Memory B cell (primary cell): ENCODE results near the gene IL4I1.
A peak's percentile ranks its signal among the peaks of the same experiment; 100 is the strongest.

ENCODE experiments used
- ATAC-seq: fragments of 150-1000 bp; cut with Tn5 transposase; 2 replicates; pipeline ENCODE4 v1.10.0; 2021; ENCODE audit warnings: low read depth, mild to moderate bottlenecking, moderate library complexity
- DNase-seq, 2 donors: peaks; one replicate each; pipeline ENCODE4 v3.0.0; 2022; ENCODE audit warnings: low spot score in 2 of 2
- H3K27ac Mint-ChIP-seq: one replicate; pipeline ENCODE4 v1.8.0; 2022; ENCODE audit warnings: mild to moderate bottlenecking, moderate library complexity, mixed read lengths
- H3K27me3 Mint-ChIP-seq: one replicate; pipeline ENCODE4 v1.8.0; 2022; ENCODE audit warnings: mixed read lengths
- H3K36me3 Mint-ChIP-seq: one replicate; pipeline ENCODE4 v1.8.0; 2022; ENCODE audit warnings: mild to moderate bottlenecking, mixed read lengths
- H3K4me1 Mint-ChIP-seq: one replicate; pipeline ENCODE4 v1.8.0; 2022; ENCODE audit warnings: mixed read lengths
- H3K4me3 Mint-ChIP-seq: one replicate; pipeline ENCODE4 v1.8.0; 2022; ENCODE audit warnings: mild to moderate bottlenecking, moderate library complexity, mixed read lengths
- H3K9me3 Mint-ChIP-seq: one replicate; pipeline ENCODE4 v1.8.0; 2022; ENCODE audit warnings: mixed read lengths

Gene IL4I1

DNA sequence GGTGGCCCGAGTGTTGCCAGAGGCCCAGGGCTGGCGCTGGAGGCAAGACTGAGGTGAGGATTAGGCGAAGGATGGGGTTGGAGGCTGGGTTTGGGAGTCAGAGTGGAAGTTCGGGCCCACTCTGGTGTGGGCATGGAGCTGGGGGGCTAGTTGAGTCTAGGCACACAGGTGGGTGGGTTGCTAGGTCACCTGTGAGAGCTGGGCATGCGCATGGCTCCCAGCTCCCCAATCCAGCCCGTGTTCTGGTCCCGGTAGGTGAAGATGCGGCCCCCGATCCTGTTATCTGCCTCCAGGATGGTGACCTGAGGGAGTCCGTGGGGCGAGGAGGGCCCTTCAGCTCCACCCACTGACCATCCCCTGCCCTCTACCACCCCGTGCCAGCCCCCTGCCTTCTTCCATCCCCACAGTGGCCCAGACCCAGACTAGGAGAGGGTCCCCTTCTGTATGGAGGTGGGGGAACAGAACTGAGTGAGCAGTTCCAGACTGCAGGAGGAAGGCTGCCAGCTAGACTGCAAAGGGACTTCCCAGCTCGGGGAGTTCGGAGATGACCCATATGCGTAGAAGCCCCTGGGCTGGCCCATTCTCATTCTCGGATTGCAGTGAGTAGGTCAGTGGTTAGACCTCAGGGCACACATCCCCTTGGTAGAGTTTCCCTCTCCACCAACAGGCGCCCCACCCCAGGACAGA lies 1.7 kb downstream of the IL4I1 start:
- peaks cover 38% of the 10 kb centered on the region for H3K4me1 Mint-ChIP-seq
- H3K9me3 Mint-ChIP-seq = no peaks in the 10 kb centered on the region
- peaks cover 6% of the 10 kb centered on the region for H3K27me3 Mint-ChIP-seq
- no peaks in the 10 kb centered on the region for H3K36me3 Mint-ChIP-seq
- peak overlapping the region; percentile 98 for H3K27ac Mint-ChIP-seq
- ATAC-seq (no peak), DNase-seq (no peak)
- H3K4me3 Mint-ChIP-seq = no peak overlapping the region

DNA sequence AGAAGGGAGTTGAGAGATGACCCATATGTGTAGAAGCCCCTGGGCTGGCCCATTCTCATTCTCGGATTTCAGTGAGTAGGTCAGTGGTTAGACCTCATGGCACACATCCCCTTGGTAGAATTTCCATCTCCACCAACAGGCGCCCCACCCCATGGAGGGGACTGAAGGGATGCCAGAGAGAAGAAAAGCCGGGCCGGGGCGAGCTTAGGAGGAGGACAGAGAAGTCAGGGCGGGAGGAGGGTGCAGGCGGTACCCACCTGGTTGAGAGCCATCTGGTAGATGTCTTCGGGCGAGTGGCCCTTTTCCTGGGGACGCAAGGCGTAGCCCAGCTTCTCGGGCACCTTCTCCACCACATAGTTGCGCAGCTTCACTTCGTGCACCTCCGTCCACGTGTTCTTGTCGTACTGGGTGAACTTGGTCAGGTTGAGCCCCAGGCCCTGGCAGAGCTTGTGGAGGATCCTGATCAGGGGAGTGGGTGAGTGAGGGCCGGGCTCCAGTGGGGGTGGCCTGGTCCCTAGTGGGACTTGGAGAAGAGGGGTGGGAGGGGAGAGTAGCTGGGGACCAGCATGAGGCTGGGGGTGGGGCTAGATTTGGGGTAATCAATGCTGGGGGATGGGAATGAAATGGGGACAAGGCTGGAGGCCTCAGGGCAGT lies 2.5 kb downstream of the IL4I1 start:
- H3K27me3 Mint-ChIP-seq = peaks cover 6% of the 10 kb centered on the region
- no peak for DNase-seq
- no peak for ATAC-seq
- H3K4me1 Mint-ChIP-seq = peaks cover 38% of the 10 kb centered on the region
- no peak overlapping the region for H3K4me3 Mint-ChIP-seq
- peak overlapping the region; percentile 43 for H3K27ac Mint-ChIP-seq
- H3K36me3 Mint-ChIP-seq = no peaks in the 10 kb centered on the region
- H3K9me3 Mint-ChIP-seq = no peaks in the 10 kb centered on the region

DNA sequence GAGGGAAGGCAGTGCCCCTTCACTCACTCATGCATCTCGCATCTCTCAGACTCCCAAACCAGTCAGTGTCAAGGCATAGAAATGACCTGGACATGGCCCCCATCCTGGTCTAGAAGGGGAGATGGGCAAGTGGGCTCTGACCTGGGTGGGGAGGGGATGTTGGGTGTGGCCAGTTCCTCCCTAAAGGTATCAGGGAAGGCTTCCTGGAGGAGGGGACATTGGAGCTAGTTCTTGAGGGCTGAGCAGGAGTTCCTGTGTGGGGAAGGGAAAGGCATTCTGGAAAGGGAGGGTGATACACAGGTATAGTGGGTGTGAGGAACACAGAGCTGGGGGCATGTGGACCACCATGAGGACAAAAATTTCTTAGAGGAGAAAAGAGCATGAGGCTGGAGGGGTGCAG lies 4.0 kb downstream of the IL4I1 start:
- H3K36me3 Mint-ChIP-seq = no peaks in the 10 kb centered on the region
- ATAC-seq (no peak), DNase-seq (no peak)
- peak overlapping the region; percentile 74 for H3K27ac Mint-ChIP-seq
- H3K27me3 Mint-ChIP-seq = peaks cover 6% of the 10 kb centered on the region
- peaks cover 40% of the 10 kb centered on the region for H3K4me1 Mint-ChIP-seq
- no peaks in the 10 kb centered on the region for H3K9me3 Mint-ChIP-seq
- no peak overlapping the region for H3K4me3 Mint-ChIP-seq

DNA sequence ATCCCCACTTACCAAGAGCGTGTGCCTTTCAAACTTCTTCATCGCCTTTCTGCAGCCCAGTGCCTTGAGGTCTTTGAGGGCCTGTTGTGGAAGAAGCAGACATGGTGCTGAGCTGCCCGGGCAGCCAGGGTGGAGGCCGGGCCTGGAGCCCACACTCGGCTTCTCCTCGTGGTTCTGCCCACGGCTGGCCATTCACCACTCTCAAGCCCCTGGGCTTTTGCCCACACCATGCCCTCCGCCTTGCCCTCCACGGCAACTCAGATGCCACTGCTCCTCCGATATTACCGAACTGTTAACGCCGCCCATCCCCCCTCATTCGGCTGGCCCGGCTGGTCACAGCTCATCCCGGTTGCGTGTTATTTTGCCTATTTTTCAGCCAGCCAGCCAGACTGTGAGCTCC lies 5.3 kb downstream of the IL4I1 start:
- Mint-ChIP-seq H3K36me3 (no peaks in the 10 kb centered on the region), H3K27me3 (peaks cover 4% of the 10 kb centered on the region), H3K4me1 (peaks cover 27% of the 10 kb centered on the region), H3K9me3 (no peaks in the 10 kb centered on the region), H3K27ac (peak overlapping the region; percentile 28), H3K4me3 (peak overlapping the region; percentile 53)
- DNase-seq (no peak), ATAC-seq (no peak)

DNA sequence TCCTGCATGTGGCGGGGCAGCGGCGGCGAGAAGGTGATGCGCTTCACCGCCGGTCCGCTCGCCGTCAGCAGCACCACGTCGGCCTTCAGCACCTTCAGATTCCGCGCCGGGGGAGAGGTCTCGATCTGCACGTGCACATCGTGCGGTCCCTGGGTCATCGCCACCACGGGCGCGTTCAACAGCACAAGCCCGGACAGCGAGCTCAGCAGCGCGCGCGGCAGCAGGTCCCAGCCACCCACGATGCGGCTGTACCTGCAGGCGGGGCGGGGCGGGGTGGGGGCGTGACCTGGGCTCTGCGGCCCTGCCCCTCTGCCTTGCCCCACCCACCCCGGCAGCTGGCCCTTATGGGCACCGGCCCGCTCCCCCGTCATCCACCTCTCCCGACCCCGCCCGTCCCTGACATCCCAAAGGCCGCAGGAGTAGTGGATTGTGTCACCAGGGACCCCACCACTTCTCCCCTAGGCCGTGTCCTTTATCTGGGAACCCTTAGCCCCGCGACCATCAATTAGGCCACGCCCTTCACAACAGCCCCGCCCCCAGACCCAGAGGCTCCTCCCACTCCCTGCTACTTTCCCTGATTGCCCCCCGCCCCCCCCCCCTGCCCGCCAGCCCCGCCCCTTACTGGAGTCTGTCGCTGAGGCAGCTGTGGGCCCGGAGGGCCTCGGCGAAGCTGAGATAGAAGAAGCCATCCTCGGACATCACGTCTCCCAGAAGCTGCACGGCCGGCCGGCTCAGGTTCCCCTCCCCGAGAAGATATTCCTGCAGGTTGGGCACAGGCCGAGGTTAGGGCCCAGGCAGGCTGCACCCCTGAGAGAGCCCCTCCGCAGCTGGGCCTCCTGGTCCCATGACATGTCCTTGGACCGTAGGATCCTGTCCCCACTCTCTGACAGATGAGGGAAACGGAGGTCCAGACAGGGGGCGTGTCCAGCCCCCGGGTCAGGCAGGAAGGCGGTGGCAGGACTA lies 6.1 kb downstream of the IL4I1 start:
- ATAC-seq (peak; percentile 83), DNase-seq (peak; percentile 54 to 74)
- H3K27ac Mint-ChIP-seq = no peak overlapping the region

DNA sequence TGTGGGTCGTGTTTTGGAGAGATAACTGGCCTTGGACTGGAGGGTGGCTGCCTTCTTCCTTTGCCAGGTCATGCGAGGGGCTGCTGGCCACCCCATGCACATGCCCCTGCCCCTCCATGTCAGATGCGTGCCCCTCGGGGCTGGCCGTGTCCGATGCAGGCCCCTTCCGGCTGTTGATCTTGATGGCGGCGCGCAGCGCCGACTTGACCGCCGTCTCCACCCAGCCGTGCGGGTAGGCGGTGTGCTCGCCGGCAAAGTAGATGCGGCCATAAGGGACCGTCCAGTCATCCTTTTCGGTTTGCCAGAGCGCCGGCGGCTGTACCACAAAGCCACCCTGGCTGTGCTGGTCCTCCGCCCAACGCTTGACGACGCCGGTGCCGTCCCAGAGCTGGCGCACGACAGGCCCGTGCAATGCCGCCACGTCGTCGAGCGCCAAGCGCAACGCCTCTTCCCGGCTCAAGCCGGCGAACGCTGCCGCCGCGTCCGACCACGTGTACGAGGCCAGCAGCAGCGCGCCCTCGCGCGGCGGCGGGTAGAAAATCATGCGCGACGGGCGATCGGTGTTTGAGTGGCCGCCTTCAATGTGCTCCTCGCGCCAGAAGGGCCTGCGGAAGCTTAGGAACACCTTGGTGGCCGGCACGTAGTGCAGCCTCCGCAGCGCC lies 6.9 kb downstream of the IL4I1 start:
- peaks cover 4% of the 10 kb centered on the region for H3K27me3 Mint-ChIP-seq
- H3K36me3 Mint-ChIP-seq = peaks cover 2% of the 10 kb centered on the region
- no peak overlapping the region for H3K27ac Mint-ChIP-seq
- ATAC-seq (peak; percentile 75), DNase-seq (peak in 1 of 2 donors; percentile 73)
- H3K4me3 Mint-ChIP-seq = peak overlapping the region; percentile 72
- H3K4me1 Mint-ChIP-seq = peaks cover 15% of the 10 kb centered on the region
- no peaks in the 10 kb centered on the region for H3K9me3 Mint-ChIP-seq

More for the DNA sequence above, 6.1 kb downstream of the IL4I1 start:
- H3K27me3 Mint-ChIP-seq = peaks cover 4% of the 10 kb centered on the region
- H3K4me3 Mint-ChIP-seq = peak overlapping the region; percentile 72
- no peaks in the 10 kb centered on the region for H3K36me3 Mint-ChIP-seq
- H3K9me3 Mint-ChIP-seq = no peaks in the 10 kb centered on the region
- H3K4me1 Mint-ChIP-seq = peaks cover 20% of the 10 kb centered on the region

DNA sequence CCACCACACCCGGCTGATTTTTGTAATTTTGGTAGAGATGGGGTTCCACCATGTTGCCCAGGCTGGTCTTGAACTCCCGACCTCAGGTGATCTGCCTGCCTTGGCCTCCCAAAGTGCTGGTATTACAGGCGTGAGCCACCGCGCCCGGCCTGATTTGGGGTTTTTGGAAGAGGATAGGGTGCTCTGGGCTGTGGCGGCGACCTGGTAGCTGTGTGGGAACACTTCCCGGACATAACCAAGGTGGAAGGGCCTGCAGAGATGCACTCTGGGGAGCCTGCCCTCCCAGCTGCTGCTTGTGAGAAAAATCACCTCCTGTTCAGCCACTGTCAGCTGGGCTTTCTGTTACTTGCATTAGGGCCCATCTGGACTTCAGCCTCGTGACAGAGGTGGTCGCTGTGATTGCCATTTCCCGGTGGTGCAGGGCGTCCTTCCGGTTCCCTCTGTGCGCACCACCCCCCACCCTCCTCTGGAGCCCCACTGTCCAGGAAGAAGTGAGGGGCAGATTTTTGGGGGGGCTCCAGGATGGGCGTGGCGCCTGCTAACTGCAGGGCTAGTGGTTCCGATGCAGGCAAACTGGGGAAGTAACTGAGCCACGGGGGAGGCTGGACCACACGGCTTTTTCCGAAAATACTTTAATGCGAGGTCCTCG lies 7.5 kb downstream of the IL4I1 start:
- no peak overlapping the region for H3K27ac Mint-ChIP-seq
- DNase-seq = no peak
- H3K4me1 Mint-ChIP-seq = peaks cover 13% of the 10 kb centered on the region
- H3K4me3 Mint-ChIP-seq = peak overlapping the region; percentile 34
- H3K36me3 Mint-ChIP-seq = peaks cover 8% of the 10 kb centered on the region
- no peaks in the 10 kb centered on the region for H3K9me3 Mint-ChIP-seq
- peaks cover 2% of the 10 kb centered on the region for H3K27me3 Mint-ChIP-seq
- ATAC-seq = no peak

DNA sequence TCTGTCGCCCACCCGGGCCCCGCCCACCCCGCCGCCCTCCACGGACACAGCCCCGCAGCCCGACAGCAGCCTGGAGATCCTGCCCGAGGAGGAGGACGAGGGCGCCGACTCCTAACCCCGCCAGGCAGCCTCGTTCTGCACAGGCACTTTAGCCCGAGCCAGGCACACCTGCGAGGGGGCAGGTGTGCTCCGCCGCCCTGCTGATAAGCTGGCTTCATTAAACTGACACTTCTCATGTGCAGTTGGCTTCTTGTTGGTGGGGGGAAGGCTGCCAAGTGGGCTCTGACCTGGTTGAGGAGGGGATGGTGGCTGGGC lies 8.2 kb downstream of the IL4I1 start:
- H3K27ac Mint-ChIP-seq = no peak overlapping the region
- peak overlapping the region; percentile 44 for H3K4me3 Mint-ChIP-seq
- no peak for DNase-seq
- no peak for ATAC-seq
- H3K9me3 Mint-ChIP-seq = no peaks in the 10 kb centered on the region
- peaks cover 2% of the 10 kb centered on the region for H3K27me3 Mint-ChIP-seq
- H3K36me3 Mint-ChIP-seq = peaks cover 11% of the 10 kb centered on the region
- peaks cover 13% of the 10 kb centered on the region for H3K4me1 Mint-ChIP-seq

DNA sequence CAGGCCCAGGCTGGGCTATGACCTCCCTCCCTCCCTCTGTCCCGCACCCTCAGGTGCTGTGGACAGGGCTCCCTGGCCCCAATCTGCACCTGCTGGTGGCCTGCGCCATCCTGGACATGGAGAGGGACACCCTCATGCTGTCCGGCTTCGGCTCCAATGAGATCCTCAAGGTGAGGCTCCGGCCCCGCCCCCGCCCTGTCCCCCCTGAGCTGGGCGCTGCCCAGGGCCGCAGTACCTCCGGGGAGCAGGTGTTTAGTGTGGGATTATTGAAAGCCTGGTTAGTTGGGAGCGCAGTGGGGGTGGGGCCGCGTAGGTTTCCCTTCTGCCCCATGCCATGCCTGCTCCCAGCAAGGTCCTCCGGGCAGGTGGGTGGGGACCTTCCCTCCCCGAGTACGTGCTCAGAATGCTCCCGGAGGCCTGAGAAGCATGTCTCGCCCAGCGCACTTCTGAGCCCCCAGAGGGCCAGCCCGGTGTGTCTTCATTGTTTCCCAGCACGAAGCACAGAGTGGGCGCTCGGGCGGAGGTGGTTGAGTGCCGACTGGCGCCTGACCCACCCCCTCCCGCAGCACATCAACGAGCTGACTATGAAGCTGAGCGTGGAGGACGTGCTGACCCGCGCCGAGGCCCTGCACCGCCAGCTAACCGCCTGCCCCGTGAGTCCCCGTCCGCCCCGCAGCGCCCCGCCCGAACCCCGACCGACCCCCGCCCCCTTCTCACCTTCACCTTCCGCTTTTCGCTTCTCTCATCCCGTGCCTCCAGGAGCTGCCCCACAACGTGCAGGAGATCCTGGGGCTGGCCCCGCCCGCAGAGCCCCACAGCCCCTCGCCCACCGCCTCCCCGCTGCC lies 8.8 kb downstream of the IL4I1 start:
- Mint-ChIP-seq H3K27me3 (peaks cover 1% of the 10 kb centered on the region), H3K9me3 (no peaks in the 10 kb centered on the region), H3K4me1 (peaks cover 10% of the 10 kb centered on the region), H3K36me3 (peaks cover 16% of the 10 kb centered on the region), H3K4me3 (peak overlapping the region; percentile 8), H3K27ac (no peak overlapping the region)
- DNase-seq (no peak), ATAC-seq (no peak)

DNA sequence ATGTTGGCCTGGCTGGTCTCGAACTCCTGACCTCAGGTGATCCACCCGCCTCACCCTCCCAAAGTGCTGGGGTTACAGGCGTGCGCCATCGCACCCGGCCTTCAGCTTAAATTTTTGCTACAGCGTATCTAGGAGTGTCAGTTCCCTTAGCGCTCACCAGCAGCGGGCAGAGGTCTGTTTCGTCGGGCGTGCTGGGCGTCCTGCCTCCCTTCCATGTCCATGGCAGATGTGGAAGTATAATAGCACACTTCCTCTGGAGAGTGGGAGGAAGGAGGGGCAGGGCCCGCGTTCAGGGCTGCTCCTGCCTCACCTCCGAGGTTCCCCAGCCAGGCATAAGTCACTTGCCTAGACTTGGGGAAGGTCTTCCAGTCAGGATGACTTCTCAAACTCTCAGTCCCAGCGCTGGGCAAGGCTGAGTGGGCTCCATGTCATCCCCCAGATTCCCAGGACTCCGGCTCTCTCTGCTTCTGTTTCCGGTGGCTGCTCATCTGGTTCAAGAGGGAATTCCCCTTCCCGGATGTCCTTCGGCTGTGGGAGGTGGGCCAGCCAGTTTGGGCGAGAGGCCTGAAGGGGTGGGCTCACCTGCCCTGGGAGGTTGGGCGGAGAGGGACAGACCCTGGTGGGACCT lies 9.5 kb downstream of the IL4I1 start:
- ATAC-seq (no peak), DNase-seq (no peak)
- H3K36me3 Mint-ChIP-seq = peaks cover 18% of the 10 kb centered on the region
- H3K4me3 Mint-ChIP-seq = no peak overlapping the region
- no peaks in the 10 kb centered on the region for H3K9me3 Mint-ChIP-seq
- H3K27me3 Mint-ChIP-seq = no peaks in the 10 kb centered on the region
- H3K4me1 Mint-ChIP-seq = peaks cover 4% of the 10 kb centered on the region
- H3K27ac Mint-ChIP-seq = no peak overlapping the region

DNA sequence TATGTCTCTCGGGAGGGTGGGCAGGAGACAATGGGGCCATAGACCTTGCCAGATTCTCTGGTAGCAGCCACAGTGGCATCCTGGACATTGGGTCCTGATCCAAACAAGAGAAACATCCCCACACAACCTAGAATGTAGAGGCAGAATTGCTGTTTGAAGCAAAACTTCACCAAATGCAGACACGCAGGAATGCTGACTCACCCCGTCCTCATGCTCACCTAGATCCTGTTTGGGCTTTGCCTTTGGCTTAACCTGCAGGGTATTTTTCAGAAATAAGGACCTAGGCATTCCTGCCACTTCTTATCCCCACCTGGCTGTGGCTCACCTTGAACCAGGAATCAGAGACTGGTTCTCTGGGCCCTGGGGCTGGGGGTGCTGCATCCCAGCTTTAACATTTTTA lies 11.9 kb downstream of the IL4I1 start:
- H3K27me3 Mint-ChIP-seq = no peaks in the 10 kb centered on the region
- no peak overlapping the region for H3K27ac Mint-ChIP-seq
- H3K4me1 Mint-ChIP-seq = peaks cover 4% of the 10 kb centered on the region
- no peak overlapping the region for H3K4me3 Mint-ChIP-seq
- ATAC-seq (no peak), DNase-seq (no peak)
- H3K36me3 Mint-ChIP-seq = peaks cover 23% of the 10 kb centered on the region
- no peaks in the 10 kb centered on the region for H3K9me3 Mint-ChIP-seq

DNA sequence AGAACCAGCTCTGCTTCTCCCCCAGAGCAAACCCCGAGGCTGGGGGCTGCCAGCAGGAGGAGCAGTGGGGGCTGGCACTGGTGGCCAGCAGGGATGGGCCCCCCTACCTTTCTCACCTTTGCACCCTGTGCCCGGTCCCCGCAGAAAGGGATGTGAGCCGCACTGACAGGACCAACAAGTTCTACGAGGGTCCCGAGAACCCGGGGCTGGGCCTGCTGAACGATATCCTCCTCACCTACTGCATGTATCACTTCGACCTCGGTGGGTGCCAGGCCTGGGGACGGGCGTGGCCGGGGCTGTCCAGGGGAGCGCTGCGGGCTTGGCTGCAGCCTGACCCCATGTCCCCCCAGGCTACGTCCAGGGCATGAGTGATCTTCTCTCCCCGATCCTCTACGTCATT lies 12.6 kb downstream of the IL4I1 start:
- no peak overlapping the region for H3K27ac Mint-ChIP-seq
- no peak for ATAC-seq
- no peaks in the 10 kb centered on the region for H3K9me3 Mint-ChIP-seq
- DNase-seq = no peak
- peaks cover 26% of the 10 kb centered on the region for H3K36me3 Mint-ChIP-seq
- no peak overlapping the region for H3K4me3 Mint-ChIP-seq
- no peaks in the 10 kb centered on the region for H3K27me3 Mint-ChIP-seq
- H3K4me1 Mint-ChIP-seq = peaks cover 5% of the 10 kb centered on the region
